Spleen (tissue), 11 donors: ENCODE data around the gene MACROH2A1. TPM values are rescaled to one million over a fixed set of nuclear protein-coding genes. Genes with fewer than 3 reads are reported as not detected.

Source experiments
- DNase-seq: peaks from one replicate; pipeline ENCODE4 v3.0.0-alpha.2; 2020
- H3K27ac ChIP-seq, 8 donors: fragments of 200-600 bp; sonication (generic) in 7 of 8; 1 replicate in 4 of 8; 2 replicates in 4 of 8; pipeline versions ENCODE4 v1.5.0 to v1.8.0; 2016 to 2021; ENCODE audit warnings: inconsistent platforms in 4 of 8, mild to moderate bottlenecking in 4 of 8, moderate library complexity in 1 of 8
- H3K27me3 ChIP-seq, 7 donors: fragments of 200-600 bp; sonication (generic) in 6 of 7; replicated peaks in 1 of 7; 1 replicate in 4 of 7; 2 replicates in 3 of 7; pipeline versions ENCODE4 v1.5.0 to v1.8.0; 2016 to 2021; ENCODE audit warnings: inconsistent platforms in 3 of 7, mild to moderate bottlenecking in 1 of 7
- H3K36me3 ChIP-seq, 6 donors: fragments of 200-600 bp; sonication (generic) in 5 of 6; 1 replicate in 4 of 6; 2 replicates in 2 of 6; pipeline versions ENCODE4 v1.5.0 to v1.8.0; 2016 to 2021; ENCODE audit warnings: inconsistent platforms in 2 of 6
- H3K4me1 ChIP-seq, 6 donors: fragments of 200-600 bp; sonication (generic) in 5 of 6; 1 replicate in 3 of 6; 2 replicates in 3 of 6; pipeline versions ENCODE4 v1.5.0 to v1.8.0; 2016 to 2021; ENCODE audit warnings: inconsistent platforms in 3 of 6
- H3K4me3 ChIP-seq, 8 donors: fragments of 200-600 bp; sonication (generic) in 7 of 8; 1 replicate in 4 of 8; 2 replicates in 4 of 8; pipeline versions ENCODE4 v1.5.0 to v1.8.0; 2016 to 2021; ENCODE audit warnings: inconsistent platforms in 4 of 8, mild to moderate bottlenecking in 4 of 8, moderate library complexity in 2 of 8
- H3K9me3 ChIP-seq, 8 donors: fragments of 200-600 bp; sonication (generic) in 7 of 8; 1 replicate in 4 of 8; 2 replicates in 4 of 8; pipeline versions ENCODE4 v1.5.0 to v1.8.0; 2016 to 2021; ENCODE audit warnings: inconsistent platforms in 4 of 8
- CTCF ChIP-seq, 11 experiments: fragments of 200-600 bp in 7 of 11; fragments of 450-650 bp in 4 of 11; sonication (generic) in 4 of 11; IDR thresholded peaks in 8 of 11; conservative IDR thresholded peaks in 3 of 11; 1 replicate in 7 of 11; 2 replicates in 4 of 11; pipeline versions ENCODE4 v1.4.0 to v1.8.0; 2016 to 2021; ENCODE audit warnings: antibody characterized with exemption in 11 of 11, inconsistent platforms in 4 of 11, mild to moderate bottlenecking in 1 of 11
- POLR2A ChIP-seq, 3 donors: fragments of 450-650 bp; IDR thresholded peaks; one replicate each; pipeline ENCODE4 v1.5.1; 2017; ENCODE audit warnings: antibody characterized with exemption in 3 of 3, mild to moderate bottlenecking in 1 of 3
- POLR2AphosphoS5 ChIP-seq, 3 donors: sonication (generic); formaldehyde crosslinking; IDR thresholded peaks; one replicate each; pipeline ENCODE4 v1.5.1; 2017; ENCODE audit warnings: antibody characterized with exemption in 3 of 3
- WGBS, 5 donors: extraction: QIAGEN DNeasy Blood & Tissue Kit in 3 of 5; methylation state at CpG; one replicate each; pipeline versions ENCODE4 v1.1.5 to v1.1.7; 2013 to 2018; 5-methylcytosine and 5-hydroxymethylcytosine counted together
- intact Hi-C: fragments of 100-400 bp; cut with DNase I; formaldehyde crosslinking; loops from one replicate; pipeline ENCODE4 v1.15.0; 2023; ENCODE audit warnings: low total_unique reads
- polyA plus RNA-seq, 3 donors: library from polyadenylated mRNA; stranded (reverse); fragments of 200-250 nt; gene quantifications; one replicate each; pipeline ENCODE4 v1.2.1, GENCODE V29; 2013
- total RNA-seq, 7 donors: library from RNA; depleted of rRNA in 3 of 7; stranded (reverse); fragments of >200 nt in 3 of 7; fragmentation: NEBNext Ultra II Directional in 4 of 7; extraction: Animal tissue kit (Norgen Biotek cat#: 25700) in 4 of 7; gene quantifications; one replicate each; pipeline versions ENCODE4 v1.1.0 to v1.2.1, GENCODE V29; 2016 to 2021
- donor health status: healthy with polysubstance abuse.
- donor health status: DM: no; HTN: no; CAD: no; lungs with moderate emphysema.
- donor health status: DM: no; HTN: no; CAD: no.
- donor health status: Bipolar disorder and iron deficiency.
- donor health status: healthy.
- donor health status: DM: no; HTN: no; CAD: no.
- donor health status: DM: yes; HTN: yes; CAD: no.

The MACROH2A1 gene
- total and polyA plus RNA-seq, 10 donors, result 88.1 to 288 (median 175) TPM

- TF ChIP-seq CTCF (IDR thresholded peaks at IDR 0.05 in 8 of 11, conservative IDR thresholded peaks at IDR 0.05 in 3 of 11) (no peak), POLR2AphosphoS5 (IDR thresholded peaks at IDR 0.05) (no peak), POLR2A (IDR thresholded peaks at IDR 0.05) (no peak)
- intact Hi-C loops, result no loop called here
- H3K27me3 ChIP-seq, result no peaks in the 10 kb centered on the region
- H3K4me3 ChIP-seq, result no peak overlapping the region
- DNase-seq, result no peak
- peak overlapping the region in 5 of 8 donors; percentile 61 to 76 (median 68) for H3K27ac ChIP-seq
- H3K4me1 ChIP-seq, result peaks cover 0 to 78% (median 26%) of the 10 kb centered on the region in 6 donors
- no peaks in the 10 kb centered on the region for H3K9me3 ChIP-seq
- peaks cover 0 to 98% (median 41%) of the 10 kb centered on the region in 6 donors for H3K36me3 ChIP-seq
Observed at GRCh38 chr5:135357685-135358084, 41.3 kb downstream of the MACROH2A1 start.

GRCh38 chr5:135356522-135357318 lies 42.3 kb downstream of the MACROH2A1 start:
- DNase-seq, result peak; percentile 75
- intact Hi-C loops, result no loop called here
- H3K4me3 ChIP-seq, result no peak overlapping the region
- peaks cover 0 to 75% (median 26%) of the 10 kb centered on the region in 6 donors for H3K4me1 ChIP-seq
- H3K36me3 ChIP-seq, result peaks cover 0 to 100% (median 43%) of the 10 kb centered on the region in 6 donors
- H3K27ac ChIP-seq, result peak overlapping the region in 6 of 8 donors; percentile 24 to 76 (median 66)
- peak; percentile 18 to 70 (median 68) for TF ChIP-seq POLR2AphosphoS5 (IDR thresholded peaks at IDR 0.05)
- no peak for TF ChIP-seq POLR2A (IDR thresholded peaks at IDR 0.05)
- 54 to 63% (median 61%) methylated on average over 6 of the region's 6 CpGs for WGBS, 5 donors
- no peaks in the 10 kb centered on the region for H3K27me3 ChIP-seq
- no peaks in the 10 kb centered on the region for H3K9me3 ChIP-seq

GRCh38 chr5:135355169-135355568 lies 43.9 kb downstream of the MACROH2A1 start:
- Histone ChIP-seq H3K27ac (peak overlapping the region in 3 of 8 donors; percentile 6 to 74 (median 42)), H3K9me3 (no peaks in the 10 kb centered on the region), H3K4me1 (peaks cover 0 to 60% (median 18%) of the 10 kb centered on the region in 6 donors), H3K4me3 (no peak overlapping the region), H3K27me3 (no peaks in the 10 kb centered on the region), H3K36me3 (peaks cover 0 to 99% (median 51%) of the 10 kb centered on the region in 6 donors)
- WGBS, 5 donors, result 93 to 100% (median 100%) methylated on average over 1 of the region's 1 CpG
- no peak for DNase-seq
- no peak for TF ChIP-seq CTCF (IDR thresholded peaks at IDR 0.05 in 8 of 11, conservative IDR thresholded peaks at IDR 0.05 in 3 of 11)
- no peak for TF ChIP-seq POLR2A (IDR thresholded peaks at IDR 0.05)
- TF ChIP-seq POLR2AphosphoS5 (IDR thresholded peaks at IDR 0.05), result no peak
- intact Hi-C loops, result no loop called here

GRCh38 chr5:135353952-135354721 lies 44.9 kb downstream of the MACROH2A1 start:
- WGBS, 5 donors, result 81 to 90% (median 84%) methylated on average over 4 of the region's 4 CpGs
- Histone ChIP-seq H3K36me3 (peaks cover 0 to 99% (median 47%) of the 10 kb centered on the region in 6 donors), H3K4me1 (peaks cover 0 to 59% (median 15%) of the 10 kb centered on the region in 6 donors), H3K27me3 (no peaks in the 10 kb centered on the region), H3K4me3 (no peak overlapping the region), H3K9me3 (no peaks in the 10 kb centered on the region), H3K27ac (peak overlapping the region in 6 of 8 donors; percentile 2 to 74 (median 27))
- TF ChIP-seq CTCF (IDR thresholded peaks at IDR 0.05 in 8 of 11, conservative IDR thresholded peaks at IDR 0.05 in 3 of 11) (no peak), POLR2A (IDR thresholded peaks at IDR 0.05) (no peak), POLR2AphosphoS5 (IDR thresholded peaks at IDR 0.05) (no peak)
- DNase-seq, result peak; percentile 54
- intact Hi-C loops, result no loop called here
